ENCODE data around the gene TSPAN7. TPM values are rescaled to one million over a fixed set of nuclear protein-coding genes. Genes with fewer than 3 reads are reported as not detected.

TSPAN7 gene
- total and polyA plus RNA-seq, 2 of the 8 experiments (the other 6 are each of a cell fraction or from before 2014, with no cell fraction given): 32.1 to 37.7 TPM

DNA sequence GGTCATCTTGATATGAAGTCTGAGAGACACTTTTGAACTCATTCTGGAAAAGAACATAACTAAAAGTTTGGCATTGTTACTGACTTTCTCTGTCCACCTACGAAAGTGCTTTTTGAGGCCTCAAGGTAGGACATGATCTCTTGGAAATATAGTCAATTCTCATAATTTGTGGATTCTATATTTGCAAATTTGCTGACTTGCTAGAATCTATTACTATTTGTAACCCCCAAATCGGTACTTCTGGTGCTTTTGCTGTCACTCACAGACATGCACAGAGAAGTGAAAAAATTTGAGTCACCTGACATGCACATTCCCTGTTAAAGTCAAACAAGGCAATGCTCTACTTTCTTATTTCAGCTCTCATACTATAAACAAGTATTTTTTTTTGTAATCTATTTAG is 35.6 kb downstream of the TSPAN7 start:
- H2BK12ac ChIP-seq (ENCODE audit: low read depth, low read length): no peak overlapping the region
- H3K79me2 ChIP-seq (ENCODE audit: control insufficient read depth in 1 of 2, insufficient read depth in 2 of 2, low read length in 2 of 2): no peaks in the 10 kb centered on the region
- H3K4ac ChIP-seq (replicated peaks; ENCODE audit: insufficient read length, low read depth, low read length): no peak overlapping the region
- no peak overlapping the region for H3K4me3 ChIP-seq (ENCODE audit: extremely low read depth in 1 of 4, insufficient read depth in 2 of 4, low read depth in 3 of 4, low read length in 4 of 4)
- H3K27me3 ChIP-seq (replicated peaks in 1 of 4; ENCODE audit: control insufficient read depth in 3 of 4, extremely low read depth in 1 of 4, insufficient read depth in 3 of 4, low read length in 3 of 4): no peaks in the 10 kb centered on the region
- H4K20me1 ChIP-seq (replicated peaks in 1 of 2; ENCODE audit: control insufficient read depth in 1 of 2, insufficient read depth in 2 of 2, low read length in 2 of 2): no peaks in the 10 kb centered on the region
- H3K9me3 ChIP-seq (ENCODE audit: insufficient read depth in 2 of 2, low read depth in 1 of 2, low read length in 1 of 2): no peaks in the 10 kb centered on the region; a peak in 1 of 4 replicates
- no peak overlapping the region for H3K14ac ChIP-seq (ENCODE audit: insufficient read length)
- no peaks in the 10 kb centered on the region; a peak in 1 of 8 replicates for H3K36me3 ChIP-seq (ENCODE audit: control insufficient read depth in 2 of 4, insufficient read depth in 4 of 4, low read length in 3 of 4)
- H2BK20ac ChIP-seq (ENCODE audit: low read length): no peak overlapping the region
- H2BK15ac ChIP-seq (ENCODE audit: low read length): no peak overlapping the region
- WGBS, 2 experiments (ENCODE audit: extremely low coverage in 1 of 2, insufficient coverage in 1 of 2, insufficient read length in 1 of 2, insufficient replicate concordance in 2 of 2, low coverage in 1 of 2, low lambda C conversion rate in 2 of 2, missing lambda C conversion rate in 1 of 2): 71% methylated on average over 1 of the region's 2 CpGs; no CpG with 5 or more reads in 1 of the 2 experiments
- H3K79me1 ChIP-seq (ENCODE audit: low read depth, low read length): no peaks in the 10 kb centered on the region
- ChIA-PET CTCF (ENCODE audit: partially characterized antibody) (no interaction called here), POLR2A (ENCODE audit: partially characterized antibody) (no interaction called here)
- H2BK5ac ChIP-seq (ENCODE audit: low read depth, low read length): no peak overlapping the region
- no peak overlapping the region for H2BK120ac ChIP-seq (replicated peaks; ENCODE audit: low read depth, low read length)
- DNase-seq (ENCODE audit: low read depth in 1 of 2, low spot score in 2 of 2): no peak
- H3K56ac ChIP-seq (replicated peaks; ENCODE audit: insufficient read length, low read depth, low read length): no peak overlapping the region
- H3K9ac ChIP-seq (replicated peaks in 1 of 4; ENCODE audit: extremely low read depth in 1 of 4, low read depth in 3 of 4, low read length in 3 of 4): no peak overlapping the region
- no peak overlapping the region for H4K91ac ChIP-seq (replicated peaks; ENCODE audit: insufficient read length, low read length)
- H3K18ac ChIP-seq (ENCODE audit: extremely low read depth, low read length): no peak overlapping the region
- H4K8ac ChIP-seq (ENCODE audit: extremely low read depth, insufficient read depth, low read length): no peak overlapping the region
- no peak overlapping the region for H4K5ac ChIP-seq (ENCODE audit: insufficient read length, low read depth, low read length)
- no peak for FAIRE-seq
- H3K4me1 ChIP-seq (replicated peaks in 1 of 4; ENCODE audit: control insufficient read depth in 3 of 4, insufficient read depth in 4 of 4, low read length in 3 of 4): no peaks in the 10 kb centered on the region
- no peak overlapping the region for H2AFZ ChIP-seq (ENCODE audit: low read length)
- no peak overlapping the region for H3K23ac ChIP-seq (ENCODE audit: insufficient read length)
- H3K4me2 ChIP-seq (ENCODE audit: insufficient read depth in 1 of 2, low read depth in 2 of 2, low read length in 2 of 2): no peak overlapping the region
- no peak overlapping the region for H2AK5ac ChIP-seq (ENCODE audit: low read depth, low read length)
- no peak overlapping the region for H3K27ac ChIP-seq (ENCODE audit: low read depth, low read length)
- H3K23me2 ChIP-seq (ENCODE audit: low read depth, low read length): no peaks in the 10 kb centered on the region
- TF ChIP-seq SIN3A (conservative IDR thresholded peaks at IDR 0.05 in 1 of 2, IDR thresholded peaks at IDR 0.05 in 1 of 2; ENCODE audit: low read depth in 1 of 2, low read length in 2 of 2) (no peak), KDM1A (IDR thresholded peaks at IDR 0.05; ENCODE audit: borderline replicate concordance, low read length) (no peak), SAP30 (IDR thresholded peaks at IDR 0.05; ENCODE audit: insufficient read depth, insufficient replicate concordance, low read length) (no peak), NANOG (IDR thresholded peaks at IDR 0.05; ENCODE audit: insufficient read depth, low read depth, low read length, poor library complexity, severe bottlenecking) (no peak), SP1 (IDR thresholded peaks at IDR 0.05; ENCODE audit: low read depth, low read length) (no peak), POLR2AphosphoS5 (IDR thresholded peaks at IDR 0.05; ENCODE audit: low read depth, low read length) (no peak), SP4 (IDR thresholded peaks at IDR 0.05; ENCODE audit: low read length) (no peak), CBX8 (IDR thresholded peaks at IDR 0.05; ENCODE audit: borderline replicate concordance, low read depth, low read length) (no peak), CHD2 (IDR thresholded peaks at IDR 0.05; ENCODE audit: low read length) (no peak), CHD1 (IDR thresholded peaks at IDR 0.05; ENCODE audit: low read depth, low read length) (no peak)
- TF ChIP-seq, protein P1, sequence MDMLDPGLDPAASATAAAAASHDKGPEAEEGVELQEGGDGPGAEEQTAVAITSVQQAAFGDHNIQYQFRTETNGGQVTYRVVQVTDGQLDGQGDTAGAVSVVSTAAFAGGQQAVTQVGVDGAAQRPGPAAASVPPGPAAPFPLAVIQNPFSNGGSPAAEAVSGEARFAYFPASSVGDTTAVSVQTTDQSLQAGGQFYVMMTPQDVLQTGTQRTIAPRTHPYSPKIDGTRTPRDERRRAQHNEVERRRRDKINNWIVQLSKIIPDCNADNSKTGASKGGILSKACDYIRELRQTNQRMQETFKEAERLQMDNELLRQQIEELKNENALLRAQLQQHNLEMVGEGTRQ (IDR thresholded peaks at IDR 0.05; ENCODE audit: low read length): no peak
- TF ChIP-seq, protein P2, sequence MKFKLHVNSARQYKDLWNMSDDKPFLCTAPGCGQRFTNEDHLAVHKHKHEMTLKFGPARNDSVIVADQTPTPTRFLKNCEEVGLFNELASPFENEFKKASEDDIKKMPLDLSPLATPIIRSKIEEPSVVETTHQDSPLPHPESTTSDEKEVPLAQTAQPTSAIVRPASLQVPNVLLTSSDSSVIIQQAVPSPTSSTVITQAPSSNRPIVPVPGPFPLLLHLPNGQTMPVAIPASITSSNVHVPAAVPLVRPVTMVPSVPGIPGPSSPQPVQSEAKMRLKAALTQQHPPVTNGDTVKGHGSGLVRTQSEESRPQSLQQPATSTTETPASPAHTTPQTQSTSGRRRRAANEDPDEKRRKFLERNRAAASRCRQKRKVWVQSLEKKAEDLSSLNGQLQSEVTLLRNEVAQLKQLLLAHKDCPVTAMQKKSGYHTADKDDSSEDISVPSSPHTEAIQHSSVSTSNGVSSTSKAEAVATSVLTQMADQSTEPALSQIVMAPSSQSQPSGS (IDR thresholded peaks at IDR 0.05; ENCODE audit: low read length): no peak

Measured in H1 (cell line).